Ovary (tissue), 3 donors: ENCODE results near the gene ATP6V1F.

ENCODE experiments used
- CTCF ChIP-seq, 3 donors: fragments of 450-650 bp in 2 of 3; fragments of 200-600 bp in 1 of 3; IDR thresholded peaks; one replicate each; pipeline versions ENCODE4 v1.5.1 to v1.8.0; 2016 to 2022; ENCODE audit warnings: antibody characterized with exemption in 3 of 3, mild to moderate bottlenecking in 1 of 3
- POLR2A ChIP-seq: fragments of 450-650 bp; IDR thresholded peaks from one replicate; pipeline ENCODE4 v1.6.1; 2017; ENCODE audit warnings: antibody characterized with exemption, mild to moderate bottlenecking, moderate library complexity
- donor health status: DM: no; HTN: no; CAD: no.

DNA sequence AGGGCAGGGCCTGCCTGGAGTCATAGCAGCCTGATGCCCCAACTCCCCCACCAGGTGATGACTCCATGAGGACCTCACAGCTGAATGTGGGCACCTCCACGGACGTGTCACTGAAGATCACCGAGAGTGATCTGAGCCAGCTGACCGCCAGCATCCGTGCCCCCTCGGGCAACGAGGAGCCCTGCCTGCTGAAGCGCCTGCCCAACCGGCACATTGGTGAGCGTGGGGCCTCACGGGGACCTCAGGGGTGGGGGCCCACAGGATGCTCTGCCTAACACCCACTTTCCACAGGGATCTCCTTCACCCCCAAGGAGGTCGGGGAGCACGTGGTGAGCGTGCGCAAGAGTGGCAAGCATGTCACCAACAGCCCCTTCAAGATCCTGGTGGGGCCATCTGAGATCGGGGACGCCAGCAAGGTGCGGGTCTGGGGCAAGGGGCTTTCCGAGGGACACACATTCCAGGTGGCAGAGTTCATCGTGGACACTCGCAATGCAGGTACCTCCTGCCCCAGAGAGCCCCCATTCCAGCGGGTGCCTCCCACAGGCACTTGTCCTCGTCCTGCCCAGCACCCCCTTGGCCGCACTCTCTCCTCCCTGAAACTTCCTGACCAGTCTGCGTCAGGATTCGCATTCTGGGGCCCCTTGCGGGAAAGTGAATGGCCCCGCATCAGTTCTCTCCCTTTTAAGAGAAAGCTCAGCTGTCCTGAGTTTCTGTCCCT, 10.0 kb upstream of the ATP6V1F start:
- no peak for TF ChIP-seq CTCF (IDR thresholded peaks at IDR 0.05)
- TF ChIP-seq POLR2A: no peak
